ENCODE measurements around the gene BRF1. TPM values are rescaled to one million over a fixed set of nuclear protein-coding genes. Genes with fewer than 3 reads are reported as not detected.

BRF1 gene
- total and polyA plus RNA-seq, 4 donors: 49.3 to 77.9 (median 62.3) TPM

DNA sequence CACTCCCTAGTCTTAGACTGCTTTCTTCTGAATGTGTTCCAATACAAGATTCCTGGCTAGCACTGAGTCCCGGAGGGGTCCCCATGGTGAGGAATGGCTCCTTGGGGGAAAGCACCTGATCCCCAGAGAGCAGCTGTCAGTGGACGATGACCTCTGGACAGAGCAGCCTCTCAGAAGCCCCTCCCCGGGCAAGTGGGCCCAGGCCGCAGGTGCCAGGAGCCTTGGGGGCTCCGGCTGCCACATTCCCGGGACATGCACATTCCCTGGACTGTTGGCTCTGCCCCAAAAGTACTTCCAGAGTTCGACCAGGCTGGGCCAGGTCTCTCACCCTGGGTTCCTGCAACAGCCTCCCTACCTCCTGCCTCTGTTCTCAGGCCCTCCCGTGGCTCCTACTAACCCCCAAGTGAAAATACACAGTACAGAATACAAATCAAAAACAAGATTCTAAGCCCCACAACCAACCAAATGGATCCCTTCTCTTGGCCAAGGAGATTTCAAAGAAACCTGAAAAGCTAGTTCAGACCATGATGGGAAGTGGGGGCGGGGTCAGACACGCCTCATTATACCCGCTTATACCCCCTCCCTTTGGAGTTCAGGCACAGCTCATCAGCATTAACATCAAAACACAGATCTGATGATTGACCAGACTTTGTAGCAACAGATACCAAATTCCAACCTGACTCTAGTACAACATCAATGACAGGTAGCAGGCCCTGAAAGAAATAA lies 75.8 kb downstream of the BRF1 start:
- no peak overlapping the region for H3K4me3 ChIP-seq (ENCODE audit: low read depth, low read length)
- H3K4me1 ChIP-seq (ENCODE audit: control insufficient read depth, insufficient read depth, low read length): peaks cover 9% of the 10 kb centered on the region
- no peak overlapping the region for H3K27ac ChIP-seq (ENCODE audit: low read depth, low read length)
- 90% methylated on average over 8 of the region's 11 CpGs for WGBS (ENCODE audit: insufficient coverage)
- H3K36me3 ChIP-seq (ENCODE audit: control insufficient read depth, insufficient read depth, low read length): peaks cover 81% of the 10 kb centered on the region
- H3K9me3 ChIP-seq (ENCODE audit: control insufficient read depth, insufficient read depth, low read length): no peaks in the 10 kb centered on the region
- DNase-seq (ENCODE audit: low read depth in 4 of 6, low spot score in 6 of 6): no peak
- no peaks in the 10 kb centered on the region for H3K27me3 ChIP-seq (ENCODE audit: control insufficient read depth, insufficient read depth, low read length)

DNA sequence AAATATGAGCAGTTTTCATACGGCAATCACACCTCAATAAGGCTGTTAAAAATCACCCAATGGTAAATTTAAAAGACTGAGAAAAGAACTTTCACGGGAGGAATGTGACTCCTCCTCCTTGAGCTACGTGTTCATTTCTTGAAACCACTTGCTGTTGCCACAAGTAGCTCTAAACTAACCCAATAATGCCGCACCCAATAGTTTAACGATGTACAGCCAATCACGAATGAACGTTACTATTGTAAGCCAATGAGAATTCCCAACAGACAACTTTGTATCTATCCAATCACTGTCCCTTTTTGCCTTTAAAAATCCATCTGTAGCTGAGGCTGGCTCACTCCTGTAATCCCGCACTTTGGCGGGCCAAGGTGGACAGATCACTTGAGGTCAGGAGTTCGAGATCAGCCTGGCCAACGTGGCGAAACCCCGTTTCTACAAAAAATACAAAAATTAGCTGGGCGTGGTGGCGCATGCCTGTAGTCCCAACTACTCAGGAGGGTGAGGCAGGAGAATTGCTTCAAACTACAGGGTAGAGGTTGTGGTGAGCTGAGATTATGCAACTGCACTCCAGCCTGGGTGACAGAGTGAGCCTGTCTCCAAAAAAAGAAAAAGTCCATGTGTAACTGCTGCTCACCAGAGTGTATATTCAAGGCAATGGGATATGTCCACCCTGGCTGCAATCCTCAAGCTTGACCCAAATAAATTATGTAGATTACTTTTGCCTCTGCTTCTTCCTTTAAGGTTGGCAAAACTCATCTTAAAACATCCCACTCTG lies 76.8 kb downstream of the BRF1 start:
- no peaks in the 10 kb centered on the region for H3K27me3 ChIP-seq (ENCODE audit: control insufficient read depth, insufficient read depth, low read length)
- peaks cover 6% of the 10 kb centered on the region for H3K4me1 ChIP-seq (ENCODE audit: control insufficient read depth, insufficient read depth, low read length)
- H3K36me3 ChIP-seq (ENCODE audit: control insufficient read depth, insufficient read depth, low read length): peaks cover 86% of the 10 kb centered on the region
- no peak overlapping the region for H3K4me3 ChIP-seq (ENCODE audit: low read depth, low read length)
- no peak overlapping the region for H3K27ac ChIP-seq (ENCODE audit: low read depth, low read length)
- no peaks in the 10 kb centered on the region for H3K9me3 ChIP-seq (ENCODE audit: control insufficient read depth, insufficient read depth, low read length)
- WGBS (ENCODE audit: insufficient coverage): 95% methylated on average over 11 of the region's 15 CpGs
- no peak for DNase-seq (ENCODE audit: low read depth in 4 of 6, low spot score in 6 of 6)

DNA sequence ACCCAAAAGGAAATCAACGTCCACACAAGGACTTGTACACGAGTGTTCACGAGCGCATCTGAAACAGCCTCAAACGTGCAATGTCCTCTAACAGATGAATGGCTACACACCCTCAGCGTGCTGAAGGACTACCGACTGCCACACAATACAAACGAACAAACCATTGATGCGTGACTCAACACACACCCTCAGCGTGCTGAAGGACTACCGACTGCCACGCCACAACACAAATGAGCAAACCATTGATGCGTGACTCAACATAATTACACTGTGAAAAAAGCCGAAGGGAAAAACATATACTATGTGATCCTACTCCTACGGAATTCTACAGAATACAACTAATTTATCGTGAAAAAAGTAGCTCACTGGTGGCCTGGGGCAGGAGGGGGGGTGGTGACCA lies 77.5 kb downstream of the BRF1 start:
- Histone ChIP-seq H3K4me3 (ENCODE audit: low read depth, low read length) (no peak overlapping the region), H3K36me3 (ENCODE audit: control insufficient read depth, insufficient read depth, low read length) (peaks cover 87% of the 10 kb centered on the region), H3K9me3 (ENCODE audit: control insufficient read depth, insufficient read depth, low read length) (no peaks in the 10 kb centered on the region), H3K27ac (ENCODE audit: low read depth, low read length) (no peak overlapping the region), H3K27me3 (ENCODE audit: control insufficient read depth, insufficient read depth, low read length) (no peaks in the 10 kb centered on the region), H3K4me1 (ENCODE audit: control insufficient read depth, insufficient read depth, low read length) (no peaks in the 10 kb centered on the region)
- WGBS (ENCODE audit: insufficient coverage): 87% methylated on average over 12 of the region's 16 CpGs
- DNase-seq (ENCODE audit: low read depth in 4 of 6, low spot score in 6 of 6): peak in 1 of 6 donors; percentile 20

DNA sequence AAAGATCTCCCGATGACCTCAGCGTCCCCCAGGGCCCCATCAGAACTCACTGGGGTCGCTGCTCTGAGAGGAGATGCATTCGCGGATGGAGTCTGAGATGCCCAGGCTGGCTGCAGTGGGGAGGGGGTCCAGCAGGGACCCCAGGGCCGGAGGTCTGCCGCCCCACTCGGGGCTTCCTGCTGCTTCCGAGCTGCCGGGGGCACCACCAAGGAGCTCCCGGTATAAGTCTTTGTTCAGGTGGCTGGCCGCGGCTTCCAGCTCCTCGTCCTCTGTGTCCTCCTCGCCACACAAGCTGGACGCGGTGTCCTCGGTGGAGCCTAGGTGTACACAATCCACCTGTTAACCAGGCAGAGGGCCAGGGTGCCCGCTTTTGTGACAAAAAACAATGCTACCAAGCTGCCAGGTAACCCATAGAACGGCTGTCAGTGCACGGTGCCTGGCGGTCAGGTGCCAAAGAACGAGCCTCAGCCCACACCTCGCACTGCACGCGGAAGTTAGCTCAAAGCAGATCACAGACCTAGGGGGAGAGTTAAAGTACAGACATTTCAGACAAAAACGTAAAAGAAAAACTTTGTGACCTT lies 79.1 kb downstream of the BRF1 start:
- no peaks in the 10 kb centered on the region for H3K27me3 ChIP-seq (ENCODE audit: control insufficient read depth, insufficient read depth, low read length)
- H3K27ac ChIP-seq (ENCODE audit: low read depth, low read length): no peak overlapping the region
- H3K4me3 ChIP-seq (ENCODE audit: low read depth, low read length): no peak overlapping the region
- DNase-seq (ENCODE audit: low read depth in 4 of 6, low spot score in 6 of 6): no peak
- H3K4me1 ChIP-seq (ENCODE audit: control insufficient read depth, insufficient read depth, low read length): no peaks in the 10 kb centered on the region
- H3K9me3 ChIP-seq (ENCODE audit: control insufficient read depth, insufficient read depth, low read length): no peaks in the 10 kb centered on the region
- WGBS (ENCODE audit: insufficient coverage): 98% methylated on average over 26 of the region's 27 CpGs
- H3K36me3 ChIP-seq (ENCODE audit: control insufficient read depth, insufficient read depth, low read length): peaks cover 88% of the 10 kb centered on the region

DNA sequence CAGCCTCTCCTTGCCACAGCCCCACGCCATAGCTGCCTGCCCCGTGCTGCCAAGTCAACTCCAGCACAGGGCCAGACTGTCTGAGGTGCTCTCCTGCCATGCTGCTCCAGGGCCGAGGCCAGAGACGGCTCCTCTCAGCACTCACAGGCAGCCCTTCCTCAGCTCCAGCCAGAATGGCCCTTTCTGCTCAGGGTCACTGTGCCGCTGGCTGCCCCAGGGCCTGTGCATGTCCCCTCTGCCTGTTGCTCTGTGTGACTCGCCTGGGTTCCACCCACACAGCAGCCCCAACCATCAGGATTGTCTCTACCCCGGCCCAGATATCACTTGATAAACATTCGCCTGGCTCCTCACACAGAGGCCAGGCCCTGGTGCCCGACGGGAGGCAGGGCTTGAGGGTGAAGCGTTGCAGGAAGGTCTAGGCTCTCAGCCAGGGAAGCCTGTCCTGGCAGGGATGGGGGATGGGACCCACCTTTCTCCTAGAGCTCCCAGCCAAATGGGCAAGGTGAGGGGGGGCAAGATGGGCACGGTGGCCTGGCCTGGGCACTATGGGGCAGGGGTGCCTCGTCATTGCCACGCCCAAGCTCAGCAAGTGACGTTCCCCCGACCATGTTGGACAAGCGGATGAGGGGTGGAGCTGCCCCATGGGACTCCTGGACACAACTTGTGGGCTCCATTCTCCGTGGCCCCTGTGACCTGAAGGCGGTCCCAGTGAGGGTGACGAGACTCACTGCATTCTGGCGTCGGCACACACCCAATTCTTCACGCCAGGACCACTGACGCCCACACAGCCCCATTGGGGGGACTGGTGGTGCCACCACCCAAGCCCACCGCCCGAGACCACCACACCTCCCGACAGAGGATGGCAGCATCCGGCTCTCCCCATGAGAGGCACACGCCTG lies 79.9 kb downstream of the BRF1 start:
- Histone ChIP-seq H3K4me1 (ENCODE audit: control insufficient read depth, insufficient read depth, low read length) (no peaks in the 10 kb centered on the region), H3K36me3 (ENCODE audit: control insufficient read depth, insufficient read depth, low read length) (peaks cover 88% of the 10 kb centered on the region), H3K27me3 (ENCODE audit: control insufficient read depth, insufficient read depth, low read length) (no peaks in the 10 kb centered on the region), H3K27ac (ENCODE audit: low read depth, low read length) (no peak overlapping the region), H3K4me3 (ENCODE audit: low read depth, low read length) (no peak overlapping the region), H3K9me3 (ENCODE audit: control insufficient read depth, insufficient read depth, low read length) (no peaks in the 10 kb centered on the region)
- no peak for DNase-seq (ENCODE audit: low read depth in 4 of 6, low spot score in 6 of 6)
- 93% methylated on average over 27 of the region's 29 CpGs for WGBS (ENCODE audit: insufficient coverage)

GRCh38 chr14:105219753-105220152 lies 81.0 kb downstream of the BRF1 start:
- no peaks in the 10 kb centered on the region for H3K4me1 ChIP-seq (ENCODE audit: control insufficient read depth, insufficient read depth, low read length)
- no peaks in the 10 kb centered on the region for H3K27me3 ChIP-seq (ENCODE audit: control insufficient read depth, insufficient read depth, low read length)
- no peak overlapping the region for H3K4me3 ChIP-seq (ENCODE audit: low read depth, low read length)
- no peaks in the 10 kb centered on the region for H3K9me3 ChIP-seq (ENCODE audit: control insufficient read depth, insufficient read depth, low read length)
- no peak overlapping the region for H3K27ac ChIP-seq (ENCODE audit: low read depth, low read length)
- peaks cover 90% of the 10 kb centered on the region for H3K36me3 ChIP-seq (ENCODE audit: control insufficient read depth, insufficient read depth, low read length)
- no peak for DNase-seq (ENCODE audit: low read depth in 4 of 6, low spot score in 6 of 6)
- WGBS (ENCODE audit: insufficient coverage): 98% methylated on average over 10 of the region's 17 CpGs

DNA sequence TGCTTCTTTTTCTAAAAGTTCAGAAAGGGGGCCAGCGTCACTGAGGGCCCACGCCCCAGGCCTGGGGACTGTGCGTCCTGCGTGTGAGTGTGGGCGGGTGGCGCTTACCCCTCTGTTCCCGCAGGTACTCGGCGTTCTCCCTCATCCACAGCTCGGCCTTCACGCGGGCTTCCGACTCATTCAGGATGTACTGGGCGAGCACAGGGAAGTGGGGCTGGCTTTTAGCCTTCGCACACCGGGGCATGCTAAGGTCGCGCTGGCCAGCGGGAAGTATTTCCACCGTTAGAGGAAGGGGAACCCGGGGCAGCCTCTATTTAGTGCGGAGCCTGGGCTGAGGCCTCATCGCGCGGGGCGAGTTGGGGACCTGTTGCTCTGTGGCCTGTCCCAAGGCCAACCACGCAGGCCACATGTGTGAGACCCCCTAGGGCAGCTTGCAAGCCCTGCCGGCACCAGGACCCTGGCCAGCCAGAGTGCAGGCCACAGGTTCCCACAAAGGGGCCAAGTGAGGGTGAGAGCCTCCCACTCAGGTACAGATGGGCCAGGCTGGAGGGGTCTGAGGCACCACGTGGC lies 81.7 kb downstream of the BRF1 start:
- Histone ChIP-seq H3K4me1 (ENCODE audit: control insufficient read depth, insufficient read depth, low read length) (no peaks in the 10 kb centered on the region), H3K27me3 (ENCODE audit: control insufficient read depth, insufficient read depth, low read length) (no peaks in the 10 kb centered on the region), H3K4me3 (ENCODE audit: low read depth, low read length) (no peak overlapping the region), H3K27ac (ENCODE audit: low read depth, low read length) (no peak overlapping the region), H3K9me3 (ENCODE audit: control insufficient read depth, insufficient read depth, low read length) (no peaks in the 10 kb centered on the region), H3K36me3 (ENCODE audit: control insufficient read depth, insufficient read depth, low read length) (peaks cover 90% of the 10 kb centered on the region)
- no peak for DNase-seq (ENCODE audit: low read depth in 4 of 6, low spot score in 6 of 6)
- 94% methylated on average over 28 of the region's 29 CpGs for WGBS (ENCODE audit: insufficient coverage)

DNA sequence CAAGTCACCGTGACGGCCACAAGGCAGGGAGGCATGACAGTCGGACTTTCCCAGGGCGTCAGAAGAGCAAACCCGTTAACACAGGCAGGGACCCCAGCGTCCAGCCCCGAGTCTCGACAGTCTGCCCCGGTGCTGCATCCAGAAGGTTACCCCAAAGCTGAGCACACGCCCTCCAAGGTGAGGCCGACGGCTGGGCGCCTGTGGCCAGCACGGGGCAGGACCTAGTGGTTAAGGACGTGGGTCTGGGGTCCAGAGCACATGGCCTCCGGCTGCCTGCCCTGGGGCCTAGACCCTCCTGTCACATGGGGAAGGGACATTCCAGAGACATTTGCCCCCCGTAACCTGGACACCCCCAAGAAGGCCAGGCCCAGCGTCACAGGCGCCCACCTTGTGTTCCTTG lies 82.2 kb downstream of the BRF1 start:
- no peaks in the 10 kb centered on the region for H3K9me3 ChIP-seq (ENCODE audit: control insufficient read depth, insufficient read depth, low read length)
- H3K27ac ChIP-seq (ENCODE audit: low read depth, low read length): no peak overlapping the region
- H3K36me3 ChIP-seq (ENCODE audit: control insufficient read depth, insufficient read depth, low read length): peaks cover 92% of the 10 kb centered on the region
- H3K27me3 ChIP-seq (ENCODE audit: control insufficient read depth, insufficient read depth, low read length): no peaks in the 10 kb centered on the region
- no peaks in the 10 kb centered on the region for H3K4me1 ChIP-seq (ENCODE audit: control insufficient read depth, insufficient read depth, low read length)
- H3K4me3 ChIP-seq (ENCODE audit: low read depth, low read length): no peak overlapping the region
- 95% methylated on average over 19 of the region's 19 CpGs for WGBS (ENCODE audit: insufficient coverage)
- DNase-seq (ENCODE audit: low read depth in 4 of 6, low spot score in 6 of 6): no peak

- H3K4me3 ChIP-seq (ENCODE audit: low read depth, low read length): no peak overlapping the region
- no peaks in the 10 kb centered on the region for H3K4me1 ChIP-seq (ENCODE audit: control insufficient read depth, insufficient read depth, low read length)
- no peak overlapping the region for H3K27ac ChIP-seq (ENCODE audit: low read depth, low read length)
- H3K36me3 ChIP-seq (ENCODE audit: control insufficient read depth, insufficient read depth, low read length): peaks cover 94% of the 10 kb centered on the region
- no peaks in the 10 kb centered on the region for H3K27me3 ChIP-seq (ENCODE audit: control insufficient read depth, insufficient read depth, low read length)
- WGBS (ENCODE audit: insufficient coverage): 94% methylated on average over 11 of the region's 11 CpGs
- no peak for DNase-seq (ENCODE audit: low read depth in 4 of 6, low spot score in 6 of 6)
- no peaks in the 10 kb centered on the region for H3K9me3 ChIP-seq (ENCODE audit: control insufficient read depth, insufficient read depth, low read length)
Observed at GRCh38 chr14:105217774-105218173, 83.0 kb downstream of the BRF1 start.
